Peyer's patch (tissue), 4 donors: ENCODE data around the gene TMTC2. TPM values are rescaled to one million over a fixed set of nuclear protein-coding genes. Genes with fewer than 3 reads are reported as not detected.

ENCODE experiments used
- DNase-seq, 3 donors: peaks; one replicate each; pipeline ENCODE4 v3.0.0-alpha.2; 2017 to 2019
- H3K27ac ChIP-seq, 4 donors: fragments of 200-600 bp; sonication (generic); one replicate each; pipeline ENCODE4 v1.5.1; 2016 to 2019
- H3K27me3 ChIP-seq, 2 donors: fragments of 200-600 bp; sonication (generic); one replicate each; pipeline ENCODE4 v1.5.1; 2019
- H3K36me3 ChIP-seq, 3 donors: fragments of 200-600 bp; sonication (generic); one replicate each; pipeline ENCODE4 v1.5.1; 2016 to 2019
- H3K4me1 ChIP-seq, 4 donors: fragments of 200-600 bp; sonication (generic); one replicate each; pipeline ENCODE4 v1.5.1; 2016 to 2019
- H3K4me3 ChIP-seq, 4 donors: fragments of 200-600 bp; sonication (generic); 1 replicate in 3 of 4; 2 replicates in 1 of 4; pipeline ENCODE4 v1.5.1; 2016 to 2019; ENCODE audit warnings: mild to moderate bottlenecking in 1 of 4
- H3K9me3 ChIP-seq, 4 donors: fragments of 200-600 bp; sonication (generic); one replicate each; pipeline ENCODE4 v1.5.1; 2016 to 2019; ENCODE audit warnings: mild to moderate bottlenecking in 1 of 4
- CTCF ChIP-seq, 6 experiments: fragments of 450-650 bp in 4 of 6; fragments of 200-600 bp in 2 of 6; sonication (generic) in 1 of 6; IDR thresholded peaks; one replicate each; pipeline ENCODE4 v1.5.1; 2017 to 2019; ENCODE audit warnings: antibody characterized with exemption in 6 of 6, mild to moderate bottlenecking in 3 of 6, moderate library complexity in 1 of 6
- POLR2A ChIP-seq, 2 donors: fragments of 450-650 bp; IDR thresholded peaks; one replicate each; pipeline ENCODE4 v1.5.1; 2017; ENCODE audit warnings: antibody characterized with exemption in 2 of 2, mild to moderate bottlenecking in 2 of 2, moderate library complexity in 2 of 2
- total RNA-seq, 4 donors: library from RNA; depleted of rRNA; stranded (reverse); fragments of >200 nt; gene quantifications; one replicate each; pipeline ENCODE4 v1.1.0, GENCODE V29; 2016

The TMTC2 gene
- total RNA-seq, 4 donors from 2014 or later: 7.0 to 19.8 (median 8.5) TPM

GRCh38 chr12:83052890-83053541, 366.3 kb downstream of the TMTC2 start:
- no peak overlapping the region for H3K27ac ChIP-seq
- no peak for DNase-seq
- no peaks in the 10 kb centered on the region for H3K36me3 ChIP-seq
- H3K27me3 ChIP-seq: no peaks in the 10 kb centered on the region
- H3K4me1 ChIP-seq: no peaks in the 10 kb centered on the region
- no peak overlapping the region for H3K4me3 ChIP-seq
- no peak for TF ChIP-seq CTCF (IDR thresholded peaks at IDR 0.05)
- no peak for TF ChIP-seq POLR2A (IDR thresholded peaks at IDR 0.05)
- H3K9me3 ChIP-seq: no peaks in the 10 kb centered on the region

- Histone ChIP-seq H3K27me3 (no peaks in the 10 kb centered on the region), H3K4me1 (no peaks in the 10 kb centered on the region), H3K36me3 (no peaks in the 10 kb centered on the region), H3K27ac (no peak overlapping the region), H3K9me3 (no peaks in the 10 kb centered on the region), H3K4me3 (no peak overlapping the region)
- DNase-seq: no peak
- TF ChIP-seq POLR2A (IDR thresholded peaks at IDR 0.05) (no peak), CTCF (IDR thresholded peaks at IDR 0.05) (no peak)
Observed at GRCh38 chr12:83057436-83057835, 370.7 kb downstream of the TMTC2 start.

- Histone ChIP-seq H3K4me3 (no peak overlapping the region), H3K4me1 (no peaks in the 10 kb centered on the region), H3K27ac (no peak overlapping the region), H3K27me3 (no peaks in the 10 kb centered on the region), H3K36me3 (no peaks in the 10 kb centered on the region), H3K9me3 (no peaks in the 10 kb centered on the region)
- DNase-seq: no peak
- TF ChIP-seq POLR2A (IDR thresholded peaks at IDR 0.05) (no peak), CTCF (IDR thresholded peaks at IDR 0.05) (no peak)
Observed at GRCh38 chr12:83059107-83059506, 372.4 kb downstream of the TMTC2 start.

- no peak overlapping the region for H3K4me3 ChIP-seq
- no peak overlapping the region for H3K27ac ChIP-seq
- no peaks in the 10 kb centered on the region for H3K9me3 ChIP-seq
- no peaks in the 10 kb centered on the region for H3K27me3 ChIP-seq
- TF ChIP-seq CTCF (IDR thresholded peaks at IDR 0.05): no peak
- TF ChIP-seq POLR2A (IDR thresholded peaks at IDR 0.05): no peak
- no peak for DNase-seq
- no peaks in the 10 kb centered on the region for H3K36me3 ChIP-seq
- no peaks in the 10 kb centered on the region for H3K4me1 ChIP-seq
Observed at GRCh38 chr12:83065562-83065961, 378.9 kb downstream of the TMTC2 start.

GRCh38 chr12:83067981-83068380, 381.3 kb downstream of the TMTC2 start:
- Histone ChIP-seq H3K4me3 (no peak overlapping the region), H3K36me3 (no peaks in the 10 kb centered on the region), H3K9me3 (no peaks in the 10 kb centered on the region), H3K4me1 (no peaks in the 10 kb centered on the region), H3K27ac (no peak overlapping the region), H3K27me3 (no peaks in the 10 kb centered on the region)
- no peak for DNase-seq
- TF ChIP-seq CTCF (IDR thresholded peaks at IDR 0.05) (no peak), POLR2A (IDR thresholded peaks at IDR 0.05) (no peak)
